ENCODE data around the gene SLC40A1.

DNA sequence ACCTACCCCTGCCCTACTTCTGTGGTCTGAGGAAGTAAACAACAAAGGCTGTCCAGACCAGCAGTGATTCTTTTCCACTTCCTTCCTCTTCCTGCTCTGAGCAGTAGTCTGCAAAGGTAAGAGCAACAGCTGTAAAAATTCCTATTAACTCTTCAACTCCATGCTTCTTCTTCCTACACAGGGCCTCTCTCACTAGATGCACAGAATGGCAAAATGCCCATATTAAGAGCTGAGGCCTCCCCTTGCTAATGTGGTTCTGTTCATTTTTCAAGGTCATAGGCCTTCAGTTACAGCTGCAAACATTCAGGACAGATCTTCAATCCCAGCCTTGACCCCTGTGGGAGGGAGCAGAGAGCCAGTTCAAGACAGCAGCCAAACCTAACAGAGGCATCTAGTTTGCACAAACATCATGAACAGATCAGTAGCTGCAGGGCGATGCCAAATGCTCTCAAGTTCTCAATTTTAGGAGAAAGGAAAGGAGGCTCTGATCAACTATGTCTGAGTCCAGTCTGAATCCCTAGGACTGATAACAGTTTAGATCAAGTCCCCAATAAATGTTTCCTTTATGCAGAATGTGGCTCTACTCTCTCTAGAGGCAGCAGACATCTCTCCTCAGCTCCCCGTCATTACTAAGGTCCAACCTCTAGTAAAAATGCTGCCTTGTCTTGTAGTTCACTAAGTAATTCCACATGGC, 20.9 kb downstream of the SLC40A1 start:
- TF ChIP-seq POLR2A (IDR thresholded peaks at IDR 0.05) = no peak
- TF ChIP-seq, protein P1, sequence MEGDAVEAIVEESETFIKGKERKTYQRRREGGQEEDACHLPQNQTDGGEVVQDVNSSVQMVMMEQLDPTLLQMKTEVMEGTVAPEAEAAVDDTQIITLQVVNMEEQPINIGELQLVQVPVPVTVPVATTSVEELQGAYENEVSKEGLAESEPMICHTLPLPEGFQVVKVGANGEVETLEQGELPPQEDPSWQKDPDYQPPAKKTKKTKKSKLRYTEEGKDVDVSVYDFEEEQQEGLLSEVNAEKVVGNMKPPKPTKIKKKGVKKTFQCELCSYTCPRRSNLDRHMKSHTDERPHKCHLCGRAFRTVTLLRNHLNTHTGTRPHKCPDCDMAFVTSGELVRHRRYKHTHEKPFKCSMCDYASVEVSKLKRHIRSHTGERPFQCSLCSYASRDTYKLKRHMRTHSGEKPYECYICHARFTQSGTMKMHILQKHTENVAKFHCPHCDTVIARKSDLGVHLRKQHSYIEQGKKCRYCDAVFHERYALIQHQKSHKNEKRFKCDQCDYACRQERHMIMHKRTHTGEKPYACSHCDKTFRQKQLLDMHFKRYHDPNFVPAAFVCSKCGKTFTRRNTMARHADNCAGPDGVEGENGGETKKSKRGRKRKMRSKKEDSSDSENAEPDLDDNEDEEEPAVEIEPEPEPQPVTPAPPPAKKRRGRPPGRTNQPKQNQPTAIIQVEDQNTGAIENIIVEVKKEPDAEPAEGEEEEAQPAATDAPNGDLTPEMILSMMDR (IDR thresholded peaks at IDR 0.05) = no peak
